GM18907 (cell line): ENCODE data around the gene GOLGA6L26.
"Not testable (repeated sequence)": the region's sequence is repeated elsewhere in the genome, so short reads cannot be mapped to it uniquely, and the experiment has no call there.

Source experiments
- ATAC-seq: cut with Tn5 transposase; IDR thresholded peaks from one replicate; pipeline ENCODE4 v1.9.1; 2021; ENCODE audit warnings: mild to moderate bottlenecking, moderate library complexity; ENCODE audit not compliant: unreplicated experiment

GOLGA6L26 gene, protein sequence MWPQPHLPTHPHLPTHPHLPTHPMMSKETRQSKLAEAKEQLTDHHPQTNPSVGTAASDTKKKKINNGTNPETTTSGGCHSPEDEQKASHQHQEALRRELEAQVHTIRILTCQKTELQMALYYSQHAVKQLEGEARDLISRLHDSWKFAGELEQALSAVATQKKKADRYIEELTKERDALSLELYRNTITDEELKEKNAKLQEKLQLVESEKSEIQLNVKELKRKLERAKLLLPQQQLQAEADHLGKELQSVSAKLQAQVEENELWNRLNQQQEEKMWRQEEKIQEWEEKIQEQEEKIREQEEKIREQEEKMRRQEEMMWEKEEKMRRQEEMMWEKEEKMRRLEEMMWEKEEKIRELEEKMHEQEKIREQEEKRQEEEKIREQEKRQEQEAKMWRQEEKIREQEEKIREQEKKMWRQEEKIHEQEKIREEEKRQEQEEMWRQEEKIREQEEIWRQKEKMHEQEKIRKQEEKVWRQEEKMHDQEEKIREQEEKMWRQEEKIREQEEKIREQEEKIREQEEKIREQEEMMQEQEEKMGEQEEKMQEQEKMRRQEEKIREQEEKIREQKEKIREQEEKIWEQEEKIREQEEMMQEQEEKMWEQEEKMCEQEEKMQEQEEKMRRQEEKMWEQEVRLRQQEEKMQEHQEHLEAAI

GRCh38 chr15:23334096-23334495 lies at the start of gene GOLGA6L26:
TSS of gene GOLGA6L26 (minus strand) at chr15:23334196. CDS start at chr15:23334135, 61 bp downstream.
- ATAC-seq, result not testable (repeated sequence)

GRCh38 chr15:23381192-23381591 lies 47.2 kb upstream of the GOLGA6L26 start:
- not testable (repeated sequence) for ATAC-seq

DNA sequence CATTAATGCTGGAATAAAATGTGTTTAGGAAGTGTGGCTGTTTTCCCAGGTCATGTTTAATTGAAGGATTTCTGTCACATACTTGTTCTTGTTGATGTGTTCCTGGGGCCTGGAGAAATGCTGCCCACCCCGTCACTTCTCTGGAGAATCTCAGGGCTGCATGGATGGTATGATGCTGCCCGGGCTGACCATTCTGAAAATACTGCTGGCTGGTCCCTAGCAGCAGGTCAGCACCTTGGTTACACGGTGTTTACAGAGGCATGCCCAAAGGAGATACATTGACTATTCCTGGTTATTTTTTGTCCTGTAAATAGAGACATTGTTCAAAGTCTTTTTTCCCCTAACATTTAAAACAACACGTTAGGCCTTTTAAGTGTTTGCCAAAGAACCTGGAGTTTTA lies 46.7 kb upstream of the GOLGA6L26 start:
- ATAC-seq, result not testable (repeated sequence)

DNA sequence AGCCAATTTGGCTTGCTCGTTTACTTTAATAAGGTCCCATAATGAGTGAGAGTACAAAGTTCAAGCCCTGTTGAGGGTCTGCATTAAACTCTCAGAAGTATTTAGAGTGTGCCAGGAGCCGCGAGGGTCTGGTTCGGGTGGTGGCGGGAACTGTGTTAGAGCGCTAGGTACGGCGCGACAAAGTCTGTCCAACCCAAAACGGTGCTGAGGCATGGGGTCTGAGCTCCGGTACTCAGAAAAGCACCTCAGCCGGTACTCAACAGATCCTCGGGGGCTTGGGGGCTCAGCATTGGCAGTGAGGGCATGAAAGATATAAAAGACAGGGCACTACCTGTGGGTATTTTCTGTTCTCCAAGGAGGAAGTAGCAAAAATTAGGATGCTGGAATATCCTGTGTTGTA lies 45.0 kb upstream of the GOLGA6L26 start:
- not testable (repeated sequence) for ATAC-seq

GRCh38 chr15:23374226-23374625 lies 40.2 kb upstream of the GOLGA6L26 start:
- not testable (repeated sequence) for ATAC-seq

DNA sequence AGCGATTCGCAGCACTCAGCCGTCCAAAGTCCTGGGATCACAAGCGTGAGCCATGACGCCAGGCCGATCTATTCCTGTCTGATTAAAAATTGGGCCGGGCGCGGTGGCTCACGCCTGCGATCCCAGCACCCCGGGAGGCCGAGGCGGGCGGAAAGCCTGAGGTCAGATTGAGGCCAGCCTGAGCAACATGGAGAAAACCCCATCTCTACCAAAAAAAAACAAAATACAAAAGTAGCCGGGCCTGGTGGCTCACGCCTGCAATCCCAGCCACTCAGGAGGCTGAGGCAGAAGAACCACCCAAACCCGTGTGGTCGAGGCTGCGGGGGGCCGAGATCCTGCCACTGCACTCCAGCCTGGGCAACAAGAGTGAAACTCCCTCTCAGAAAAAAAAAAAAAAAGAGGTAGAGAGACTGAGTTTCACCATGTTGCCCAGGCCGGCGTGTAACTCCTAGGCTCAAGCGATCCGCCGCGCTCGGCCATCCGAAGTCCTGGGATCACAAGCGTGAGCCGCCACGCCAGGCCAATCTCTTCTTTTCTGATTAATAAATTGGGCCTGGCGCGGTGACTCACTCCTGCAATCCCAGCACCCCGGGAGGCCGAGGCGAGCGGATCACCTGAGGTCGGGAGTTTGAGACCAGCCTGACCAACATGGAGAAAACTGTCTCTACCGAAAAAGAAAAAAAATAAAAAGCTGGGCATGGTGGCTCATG lies 39.0 kb upstream of the GOLGA6L26 start:
- not testable (repeated sequence) for ATAC-seq

DNA sequence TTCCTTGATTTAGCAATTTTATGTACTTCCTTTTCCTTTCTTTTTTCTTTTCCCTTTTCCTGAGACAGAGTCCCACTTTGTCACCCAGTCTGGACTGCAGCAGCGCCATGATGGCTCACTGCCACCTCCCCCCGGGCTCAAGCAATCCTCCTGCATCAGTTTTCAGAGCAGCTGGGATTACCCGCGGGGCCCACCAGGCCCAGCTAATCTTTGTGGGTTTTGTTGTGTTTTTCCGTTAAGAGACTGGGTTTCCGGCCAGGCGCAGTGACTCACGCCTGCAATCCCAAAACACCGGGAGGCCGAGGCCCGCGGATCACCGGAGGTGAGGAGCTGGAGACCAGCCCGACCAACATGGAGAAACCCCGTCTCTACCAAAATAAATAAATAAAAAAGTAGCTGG lies 38.3 kb upstream of the GOLGA6L26 start:
- ATAC-seq, result no peak

DNA sequence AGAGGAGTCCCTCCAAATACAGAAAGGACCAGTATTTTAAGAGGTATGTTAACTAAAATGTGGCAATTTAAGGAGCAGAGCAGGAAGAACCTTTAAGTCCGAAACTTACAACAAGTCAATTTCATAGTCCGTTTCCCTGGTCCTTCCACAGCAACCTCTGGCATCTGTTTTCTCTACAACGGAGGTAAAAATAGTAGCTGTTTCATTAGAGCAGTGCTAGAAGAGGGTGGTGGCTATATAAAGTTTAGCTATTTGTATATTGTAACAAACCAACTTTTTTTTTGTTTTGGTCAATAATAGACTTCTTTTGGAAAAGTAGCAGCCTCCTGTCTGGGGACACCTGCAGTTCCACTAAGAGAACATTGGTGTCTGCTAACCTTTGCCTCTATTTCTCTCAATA lies 37.9 kb upstream of the GOLGA6L26 start:
- ATAC-seq, result not testable (repeated sequence)

DNA sequence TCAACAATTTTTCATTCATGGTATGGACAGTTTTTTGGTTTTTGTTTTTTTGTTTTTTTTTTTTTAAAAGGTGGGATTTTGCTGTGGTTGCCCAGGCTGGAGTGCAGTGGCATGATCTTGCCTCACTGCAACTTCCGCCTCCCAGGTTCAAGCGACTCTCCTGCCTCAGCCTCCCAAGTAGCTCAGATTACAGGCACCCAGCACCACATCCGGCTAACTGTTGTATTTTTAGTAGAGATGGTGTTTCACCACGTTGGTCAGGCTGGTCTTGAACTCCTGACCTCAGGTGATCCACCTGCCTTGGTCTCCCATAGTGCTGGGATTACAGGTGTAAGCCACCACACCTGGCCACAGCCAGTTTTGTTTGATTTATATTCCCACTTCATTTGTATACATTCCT lies 37.1 kb upstream of the GOLGA6L26 start:
- ATAC-seq, result not testable (repeated sequence)

DNA sequence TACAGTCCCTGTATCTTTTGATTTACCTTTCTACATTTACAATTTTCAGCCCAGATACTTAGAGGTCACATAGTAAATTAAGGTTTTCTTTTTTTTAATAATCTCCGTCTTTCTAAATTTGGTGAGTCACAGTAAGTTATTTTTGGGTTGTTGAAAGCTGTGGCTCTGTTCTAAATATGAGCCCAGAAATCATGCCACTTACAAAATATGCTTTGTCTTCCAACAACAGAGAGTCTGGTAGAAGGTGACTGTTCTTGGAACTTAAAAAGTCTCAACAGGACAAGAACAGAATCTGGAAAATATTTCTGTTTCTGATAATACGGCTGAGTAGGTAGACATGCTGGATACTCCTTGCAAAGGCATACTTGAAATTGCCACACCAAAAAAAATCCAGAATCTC lies 36.6 kb upstream of the GOLGA6L26 start:
- no peak for ATAC-seq

GRCh38 chr15:23364261-23364660 lies 30.3 kb upstream of the GOLGA6L26 start:
- not testable (repeated sequence) for ATAC-seq

- ATAC-seq, result not testable (repeated sequence)
These were observed 28.6 kb upstream of the GOLGA6L26 start for GRCh38 chr15:23362622-23363021.

DNA sequence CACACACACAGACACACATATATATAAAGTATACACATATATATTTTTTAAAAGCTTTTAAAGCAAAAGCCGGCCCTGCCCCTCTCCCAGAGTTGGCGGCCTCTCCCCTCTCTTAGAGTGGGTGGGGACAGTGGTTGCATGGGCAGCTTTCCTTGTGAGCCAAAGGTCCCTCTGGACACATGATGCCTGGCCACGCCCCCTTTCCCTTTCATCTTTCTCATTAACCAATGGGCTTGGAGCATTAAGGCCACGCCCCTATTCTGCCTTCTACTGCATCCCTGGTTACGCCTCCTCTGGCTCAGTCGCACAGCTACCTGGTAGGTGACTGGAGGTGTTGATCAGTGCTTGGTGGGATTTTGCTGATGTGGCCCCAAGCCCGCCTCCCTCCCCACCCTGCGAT lies 20.5 kb upstream of the GOLGA6L26 start, which contains the start of gene GOLGA8S:
Gene GOLGA8S (plus strand): TSS at position 301 of the 400 bp plus-strand sequence. CDS start 62 bp downstream, at position 363.
- ATAC-seq, result not testable (repeated sequence)

GRCh38 chr15:23311233-23311632 lies 22.8 kb downstream of the GOLGA6L26 start:
- ATAC-seq, result not testable (repeated sequence)

DNA sequence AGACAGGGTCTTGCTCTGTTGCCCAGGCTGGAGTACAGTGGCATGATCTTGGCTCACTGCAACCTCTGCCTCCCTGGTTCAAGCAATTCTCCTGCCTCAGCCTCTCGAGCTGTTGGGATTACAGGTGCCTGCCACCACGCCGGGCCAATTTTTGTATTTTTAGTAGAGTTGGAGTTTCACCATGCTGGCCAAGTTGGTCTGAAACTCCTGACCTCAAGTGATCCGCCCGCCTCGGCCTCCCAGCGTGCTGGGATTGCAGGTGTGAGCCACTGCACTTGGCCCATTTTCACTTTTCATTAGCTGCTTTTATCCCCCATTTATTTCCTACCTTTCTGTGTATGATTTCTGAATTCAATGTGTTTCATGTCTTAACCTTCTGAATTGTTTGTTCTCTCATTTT lies 28.1 kb downstream of the GOLGA6L26 start:
- ATAC-seq, result not testable (repeated sequence)

DNA sequence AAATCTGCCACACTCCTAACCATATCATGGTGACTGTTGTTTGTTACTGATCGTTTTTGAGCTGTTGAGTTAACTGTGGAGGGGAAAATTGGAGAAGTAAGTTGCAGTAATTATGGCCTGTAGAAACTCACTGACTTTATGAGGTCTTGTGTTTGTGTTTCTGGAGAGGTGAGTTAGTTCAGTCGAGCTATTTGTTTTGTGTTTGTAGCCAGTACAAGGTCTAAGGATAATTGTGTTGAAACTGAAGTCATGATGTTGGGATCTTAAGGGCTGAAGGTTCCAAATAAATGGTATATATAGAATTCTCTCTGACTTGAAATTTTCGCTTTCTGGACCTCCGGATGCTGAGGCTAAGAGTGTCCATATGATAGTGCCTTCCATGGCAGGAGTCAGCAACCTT lies 29.2 kb downstream of the GOLGA6L26 start:
- ATAC-seq, result not testable (repeated sequence)

DNA sequence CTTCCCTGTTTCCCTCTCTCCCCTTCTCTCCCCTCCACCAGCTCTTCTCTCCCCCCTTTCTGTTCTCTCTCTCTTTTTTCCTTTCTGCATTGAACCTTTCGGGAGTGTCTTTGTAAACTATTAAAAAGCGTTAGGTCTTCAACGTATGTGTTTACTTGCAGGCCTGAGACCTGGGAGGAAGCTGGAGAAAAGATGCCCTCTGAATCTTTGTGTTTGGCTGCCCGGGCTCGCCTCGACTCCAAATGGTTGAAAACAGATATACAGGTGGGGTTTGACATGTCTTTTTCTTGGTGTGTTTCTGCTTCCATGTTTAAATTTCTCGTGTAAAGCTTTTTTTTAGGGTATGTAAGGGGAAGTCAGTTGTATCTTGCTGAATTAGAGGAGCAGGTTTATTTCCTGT lies 29.7 kb downstream of the GOLGA6L26 start:
- not testable (repeated sequence) for ATAC-seq

GRCh38 chr15:23303654-23304053 lies 30.3 kb downstream of the GOLGA6L26 start:
- not testable (repeated sequence) for ATAC-seq

- not testable (repeated sequence) for ATAC-seq
These were observed 30.8 kb downstream of the GOLGA6L26 start for GRCh38 chr15:23303246-23303645.
